HCT116 (cell line): ENCODE measurements around the gene CTSE. TPM values are rescaled to one million over a fixed set of nuclear protein-coding genes. Genes with fewer than 3 reads are reported as not detected.

Experiments used
- ATAC-seq: fragments of 200-7000 bp; cut with Tn5 transposase; 2 replicates; pipeline ENCODE4 v1.9.1; 2020; ENCODE audit warnings: mild to moderate bottlenecking, moderate library complexity
- BruUV-seq: library from RNA; stranded (reverse); fragments of 400-500 nt; replicated peaks from 2 replicates; lab custom pipeline; 2021; lab: Mats Ljungman, UMichigan
- CTCF ChIA-PET: fragments of 300-600 bp; sonication (Branson Sonifier 250); formaldehyde crosslinking; loops from one replicate; lab custom pipeline; 2021; ENCODE audit warnings: antibody characterized with exemption; lab: Charles Lee
- POLR2A ChIA-PET: fragments of 300-600, 350-600 bp; sonication (Branson Sonifier 250); formaldehyde crosslinking; loops from one replicate; lab custom pipeline; 2021; ENCODE audit warnings: antibody characterized with exemption; lab: Charles Lee
- RAD21 ChIA-PET, 2 experiments: fragments of 300-600 bp; sonication (Branson Sonifier 250); formaldehyde crosslinking; loops; one replicate each; lab custom pipeline; 2023; ENCODE audit warnings: low total read pairs in 2 of 2; ENCODE audit not compliant: uncharacterized antibody in 2 of 2, unreplicated experiment in 2 of 2, low non-redundant PET in 1 of 2; lab: Charles Lee
- DNase-seq: peaks from one replicate; pipeline ENCODE4 v3.0.0-alpha.2; 2010; ENCODE audit warnings: low read depth, low spot score
- H2AFZ ChIP-seq: fragments of 200-600 bp; shearing (Covaris generic), sonication (generic); 2 replicates; pipeline ENCODE4 v1.6.1; 2017; ENCODE audit warnings: low read depth, mixed run types, mixed read lengths, antibody characterized with exemption, low read length; ENCODE audit not compliant: poor library complexity, severe bottlenecking
- H3K27ac ChIP-seq: 2 replicates; pipeline ENCODE4 v1.5.1; 2012; ENCODE audit warnings: low read depth, low read length
- H3K27me3 ChIP-seq: fragments of 200-600 bp; sonication (generic); 2 replicates; pipeline ENCODE4 v1.6.1; 2016; ENCODE audit warnings: mixed run types, low read length, mixed read lengths; ENCODE audit not compliant: insufficient read depth
- H3K36me3 ChIP-seq, 2 experiments: fragments of 200-500 bp in 1 of 2; fragments of 200-600 bp in 1 of 2; sonication (Bioruptor generic) in 1 of 2; sonication (generic) in 1 of 2; 2 replicates each; pipeline versions ENCODE4 v1.5.1 to v1.6.1; 2014 to 2016; ENCODE audit warnings: low read length in 2 of 2, inconsistent platforms in 1 of 2, mixed read lengths in 1 of 2, mixed run types in 1 of 2; ENCODE audit not compliant: insufficient read depth in 2 of 2, control insufficient read depth in 1 of 2
- H3K4me1 ChIP-seq, 2 experiments: fragments of 200-600 bp in 1 of 2; sonication (generic) in 1 of 2; 2 replicates each; pipeline versions ENCODE4 v1.5.1 to v1.6.1; 2012 to 2017; ENCODE audit warnings: low read length in 2 of 2, inconsistent platforms in 1 of 2, mild to moderate bottlenecking in 1 of 2, mixed read lengths in 1 of 2, mixed run types in 1 of 2, moderate library complexity in 1 of 2; ENCODE audit not compliant: insufficient read depth in 2 of 2, control insufficient read depth in 1 of 2
- H3K4me2 ChIP-seq: fragments of 200-600 bp; sonication (generic); 2 replicates; pipeline ENCODE4 v1.6.1; 2017; ENCODE audit warnings: mixed run types, low read length, mixed read lengths
- H3K4me3 ChIP-seq, 2 experiments: fragments of 200-600 bp in 1 of 2; sonication (generic) in 1 of 2; replicated peaks in 1 of 2; 2 replicates each; pipeline ENCODE4 v1.5.1; 2011 to 2016; ENCODE audit warnings: low read length in 2 of 2, control low read depth in 1 of 2, low read depth in 1 of 2, mild to moderate bottlenecking in 1 of 2, mixed read lengths in 1 of 2, mixed run types in 1 of 2
- H3K79me2 ChIP-seq: fragments of 200-600 bp; sonication (generic); 2 replicates; pipeline ENCODE4 v1.6.1; 2017; ENCODE audit warnings: mild to moderate bottlenecking, mixed run types, low read length, moderate library complexity, mixed read lengths; ENCODE audit not compliant: insufficient read depth
- H3K9ac ChIP-seq: fragments of 200-600 bp; sonication (generic); 2 replicates; pipeline ENCODE4 v1.6.1; 2016; ENCODE audit warnings: low read length, mixed read lengths
- H3K9me2 ChIP-seq: fragments of 200-600 bp; sonication (generic), shearing (Covaris generic); 2 replicates; pipeline ENCODE4 v1.6.1; 2017; ENCODE audit warnings: mixed run types, mild to moderate bottlenecking, moderate library complexity; ENCODE audit not compliant: insufficient read depth
- H3K9me3 ChIP-seq, 2 experiments: fragments of 200-500 bp in 1 of 2; fragments of 200-600 bp in 1 of 2; sonication (Bioruptor generic) in 1 of 2; sonication (generic) in 1 of 2; 2 replicates each; pipeline ENCODE4 v1.6.1; 2014 to 2017; ENCODE audit warnings: low read length in 2 of 2, mixed read lengths in 2 of 2, inconsistent platforms in 1 of 2, low read depth in 1 of 2, mild to moderate bottlenecking in 1 of 2, mixed run types in 1 of 2, moderate library complexity in 1 of 2; ENCODE audit not compliant: control insufficient read depth in 1 of 2, insufficient read depth in 1 of 2
- H4K20me1 ChIP-seq: fragments of 200-600 bp; sonication (generic), shearing (Covaris generic); 2 replicates; pipeline ENCODE4 v1.6.1; 2017; ENCODE audit warnings: mixed run types, mild to moderate bottlenecking, moderate library complexity; ENCODE audit not compliant: insufficient read depth
- CBX3 ChIP-seq: IDR thresholded peaks from 2 replicates; pipeline ENCODE4 v1.6.1; 2012; ENCODE audit warnings: low read depth
- CEBPB ChIP-seq: IDR thresholded peaks from 2 replicates; pipeline ENCODE4 v1.6.1; 2012; ENCODE audit warnings: low read depth
- EGR1 ChIP-seq: IDR thresholded peaks from 2 replicates; pipeline ENCODE4 v1.6.1; 2012; ENCODE audit warnings: low read depth
- ELF1 ChIP-seq: IDR thresholded peaks from 2 replicates; pipeline ENCODE4 v1.6.1; 2012; ENCODE audit warnings: low read depth, borderline replicate concordance
- EZH2 ChIP-seq: fragments of 200-600 bp; sonication (generic); IDR thresholded peaks from 2 replicates; pipeline ENCODE4 v1.6.1; 2017; ENCODE audit warnings: antibody characterized with exemption, mixed run types
- JUND ChIP-seq: IDR thresholded peaks from 2 replicates; pipeline ENCODE4 v1.6.1; 2012
- MAX ChIP-seq: IDR thresholded peaks from 2 replicates; pipeline ENCODE4 v1.6.1; 2012
- POLR2A ChIP-seq: IDR thresholded peaks from 2 replicates; pipeline ENCODE4 v1.7.0; 2011; ENCODE audit warnings: borderline replicate concordance; ENCODE audit not compliant: insufficient read depth, insufficient read length; ENCODE audit errors: extremely low read depth
- POLR2AphosphoS5 ChIP-seq: IDR thresholded peaks from 2 replicates; pipeline ENCODE4 v1.6.1; 2011; ENCODE audit warnings: mild to moderate bottlenecking, low read depth, low read length, moderate library complexity
- RAD21 ChIP-seq: IDR thresholded peaks from 2 replicates; pipeline ENCODE4 v1.6.1; 2012; ENCODE audit warnings: low read depth, mild to moderate bottlenecking
- SIN3A ChIP-seq: IDR thresholded peaks from 2 replicates; pipeline ENCODE4 v1.6.1; 2012; ENCODE audit warnings: low read depth
- SP1 ChIP-seq: IDR thresholded peaks from 2 replicates; pipeline ENCODE4 v1.6.1; 2012; ENCODE audit warnings: low read depth
- TCF7L2 ChIP-seq: IDR thresholded peaks from 2 replicates; pipeline ENCODE4 v1.7.0; 2011; ENCODE audit warnings: borderline replicate concordance, inconsistent platforms; ENCODE audit not compliant: insufficient read depth, insufficient read length; ENCODE audit errors: extremely low read depth
- YY1 ChIP-seq: IDR thresholded peaks from 2 replicates; pipeline ENCODE4 v1.6.1; 2011; ENCODE audit warnings: low read length, low read depth, moderate library complexity, mild to moderate bottlenecking; ENCODE audit not compliant: insufficient replicate concordance; ENCODE audit errors: extremely low read depth
- ZFX ChIP-seq: fragments of 450-650 bp; IDR thresholded peaks from 2 replicates; pipeline ENCODE4 v1.6.1; 2017
- intact Hi-C: fragments of 100-400 bp; cut with micrococcal nuclease; formaldehyde crosslinking; loops from 2 replicates; pipeline ENCODE4 v1.10.0; 2022
- total RNA-seq: library from RNA; stranded (reverse); gene quantifications from one replicate; pipeline ENCODE4 v1.2.1, GENCODE V29; 2021; ENCODE audit not compliant: unreplicated experiment
- TF ChIP-seq, protein P1 (sequence below): IDR thresholded peaks from 2 replicates; pipeline ENCODE4 v1.6.1; 2011; ENCODE audit warnings: mild to moderate bottlenecking, low read length, moderate library complexity; ENCODE audit not compliant: insufficient replicate concordance; ENCODE audit errors: extremely low read depth
- TF ChIP-seq, protein P2 (sequence below): IDR thresholded peaks from 2 replicates; pipeline ENCODE4 v1.6.1; 2012; ENCODE audit warnings: low read depth
- TF ChIP-seq, protein P3 (sequence below): IDR thresholded peaks from 2 replicates; pipeline ENCODE4 v1.6.1; 2012

The CTSE gene
- total RNA-seq, 1 experiment from 2014 or later: 0.12 TPM

- no peak overlapping the region for H3K9ac ChIP-seq
- no peak overlapping the region for H3K4me2 ChIP-seq
- no peak overlapping the region for H3K4me3 ChIP-seq
- intact Hi-C loops: no loop called here
- CTCF ChIA-PET: interaction anchor here (2.1 to 2.6 kb wide), 2 partner anchors 21 to 30 kb away, joined by 6 to 10 read pairs; no protein-coding TSS in a partner anchor
- POLR2A ChIA-PET: no interaction called here
- no peak for DNase-seq
- RAD21 ChIA-PET: no interaction called here
- H3K27me3 ChIP-seq: no peaks in the 10 kb centered on the region
- peaks cover 28 to 36% of the 10 kb centered on the region in 2 experiments for H3K4me1 ChIP-seq
- H3K9me2 ChIP-seq: no peaks in the 10 kb centered on the region
- no peak overlapping the region for H3K27ac ChIP-seq
- H3K36me3 ChIP-seq: no peaks in the 10 kb centered on the region
- no peak for ATAC-seq
- TF ChIP-seq RAD21: no peak
- no peak for TF ChIP-seq POLR2AphosphoS5
- TF ChIP-seq, protein P1, sequence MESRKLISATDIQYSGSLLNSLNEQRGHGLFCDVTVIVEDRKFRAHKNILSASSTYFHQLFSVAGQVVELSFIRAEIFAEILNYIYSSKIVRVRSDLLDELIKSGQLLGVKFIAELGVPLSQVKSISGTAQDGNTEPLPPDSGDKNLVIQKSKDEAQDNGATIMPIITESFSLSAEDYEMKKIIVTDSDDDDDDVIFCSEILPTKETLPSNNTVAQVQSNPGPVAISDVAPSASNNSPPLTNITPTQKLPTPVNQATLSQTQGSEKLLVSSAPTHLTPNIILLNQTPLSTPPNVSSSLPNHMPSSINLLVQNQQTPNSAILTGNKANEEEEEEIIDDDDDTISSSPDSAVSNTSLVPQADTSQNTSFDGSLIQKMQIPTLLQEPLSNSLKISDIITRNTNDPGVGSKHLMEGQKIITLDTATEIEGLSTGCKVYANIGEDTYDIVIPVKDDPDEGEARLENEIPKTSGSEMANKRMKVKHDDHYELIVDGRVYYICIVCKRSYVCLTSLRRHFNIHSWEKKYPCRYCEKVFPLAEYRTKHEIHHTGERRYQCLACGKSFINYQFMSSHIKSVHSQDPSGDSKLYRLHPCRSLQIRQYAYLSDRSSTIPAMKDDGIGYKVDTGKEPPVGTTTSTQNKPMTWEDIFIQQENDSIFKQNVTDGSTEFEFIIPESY: no peak
- TF ChIP-seq CEBPB: no peak
- TF ChIP-seq EGR1: no peak
- no peak for TF ChIP-seq TCF7L2
- TF ChIP-seq, protein P2, sequence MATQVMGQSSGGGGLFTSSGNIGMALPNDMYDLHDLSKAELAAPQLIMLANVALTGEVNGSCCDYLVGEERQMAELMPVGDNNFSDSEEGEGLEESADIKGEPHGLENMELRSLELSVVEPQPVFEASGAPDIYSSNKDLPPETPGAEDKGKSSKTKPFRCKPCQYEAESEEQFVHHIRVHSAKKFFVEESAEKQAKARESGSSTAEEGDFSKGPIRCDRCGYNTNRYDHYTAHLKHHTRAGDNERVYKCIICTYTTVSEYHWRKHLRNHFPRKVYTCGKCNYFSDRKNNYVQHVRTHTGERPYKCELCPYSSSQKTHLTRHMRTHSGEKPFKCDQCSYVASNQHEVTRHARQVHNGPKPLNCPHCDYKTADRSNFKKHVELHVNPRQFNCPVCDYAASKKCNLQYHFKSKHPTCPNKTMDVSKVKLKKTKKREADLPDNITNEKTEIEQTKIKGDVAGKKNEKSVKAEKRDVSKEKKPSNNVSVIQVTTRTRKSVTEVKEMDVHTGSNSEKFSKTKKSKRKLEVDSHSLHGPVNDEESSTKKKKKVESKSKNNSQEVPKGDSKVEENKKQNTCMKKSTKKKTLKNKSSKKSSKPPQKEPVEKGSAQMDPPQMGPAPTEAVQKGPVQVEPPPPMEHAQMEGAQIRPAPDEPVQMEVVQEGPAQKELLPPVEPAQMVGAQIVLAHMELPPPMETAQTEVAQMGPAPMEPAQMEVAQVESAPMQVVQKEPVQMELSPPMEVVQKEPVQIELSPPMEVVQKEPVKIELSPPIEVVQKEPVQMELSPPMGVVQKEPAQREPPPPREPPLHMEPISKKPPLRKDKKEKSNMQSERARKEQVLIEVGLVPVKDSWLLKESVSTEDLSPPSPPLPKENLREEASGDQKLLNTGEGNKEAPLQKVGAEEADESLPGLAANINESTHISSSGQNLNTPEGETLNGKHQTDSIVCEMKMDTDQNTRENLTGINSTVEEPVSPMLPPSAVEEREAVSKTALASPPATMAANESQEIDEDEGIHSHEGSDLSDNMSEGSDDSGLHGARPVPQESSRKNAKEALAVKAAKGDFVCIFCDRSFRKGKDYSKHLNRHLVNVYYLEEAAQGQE: no peak
- no peak for TF ChIP-seq CBX3
- TF ChIP-seq MAX: no peak
- TF ChIP-seq ZFX: no peak
- no peak for TF ChIP-seq SIN3A
- TF ChIP-seq EZH2: no peak
- no peak for TF ChIP-seq JUND
- no peak for TF ChIP-seq POLR2A
- TF ChIP-seq, protein P3, sequence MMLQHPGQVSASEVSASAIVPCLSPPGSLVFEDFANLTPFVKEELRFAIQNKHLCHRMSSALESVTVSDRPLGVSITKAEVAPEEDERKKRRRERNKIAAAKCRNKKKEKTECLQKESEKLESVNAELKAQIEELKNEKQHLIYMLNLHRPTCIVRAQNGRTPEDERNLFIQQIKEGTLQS: no peak
- no peak for TF ChIP-seq SP1
- no peak for TF ChIP-seq YY1
- TF ChIP-seq ELF1: no peak
- TF ChIP-seq, all 23 proteins: peak for 0
- H2AFZ ChIP-seq: no peak overlapping the region
- BruUV-seq: no TSS peak
- no peaks in the 10 kb centered on the region for H4K20me1 ChIP-seq
- H3K9me3 ChIP-seq: no peaks in the 10 kb centered on the region
- no peaks in the 10 kb centered on the region for H3K79me2 ChIP-seq
Measured at GRCh38 chr1:205998457-205999241, 25.0 kb downstream of the CTSE start.
